Endodermal cell (in vitro differentiated cells): ENCODE data around the gene GTF2H1. TPM values are rescaled to one million over a fixed set of nuclear protein-coding genes. Genes with fewer than 3 reads are reported as not detected.

Source experiments
- DNase-seq: peaks from one replicate; pipeline ENCODE4 v3.0.0-alpha.2; 2017
- H3K27ac ChIP-seq: 2 replicates; pipeline ENCODE4 v1.5.1; 2013; ENCODE audit warnings: mild to moderate bottlenecking, low read depth, low read length, moderate library complexity
- H3K27me3 ChIP-seq: 2 replicates; pipeline ENCODE4 v1.6.1; 2013; ENCODE audit warnings: mild to moderate bottlenecking, low read length, moderate library complexity; ENCODE audit not compliant: insufficient read depth, control insufficient read depth, poor library complexity, severe bottlenecking
- H3K36me3 ChIP-seq: 2 replicates; pipeline ENCODE4 v1.7.0; 2013; ENCODE audit warnings: mild to moderate bottlenecking, low read length, moderate library complexity; ENCODE audit not compliant: control insufficient read depth, insufficient read depth
- H3K4me1 ChIP-seq: one replicate; pipeline ENCODE4 v1.7.0; 2013; ENCODE audit warnings: low read length; ENCODE audit not compliant: control insufficient read depth, insufficient read depth
- H3K4me3 ChIP-seq: 2 replicates; pipeline ENCODE4 v1.5.1; 2013; ENCODE audit warnings: mild to moderate bottlenecking, low read length, moderate library complexity
- H3K9ac ChIP-seq: 2 replicates; pipeline ENCODE4 v1.6.1; 2013; ENCODE audit warnings: mild to moderate bottlenecking, low read length, moderate library complexity; ENCODE audit not compliant: poor library complexity, severe bottlenecking; ENCODE audit errors: extremely low read depth
- H3K9me3 ChIP-seq: 2 replicates; pipeline ENCODE4 v1.6.1; 2013; ENCODE audit warnings: mild to moderate bottlenecking, low read length, moderate library complexity; ENCODE audit not compliant: control insufficient read depth
- H3K27ac Mint-ChIP-seq: 2 replicates; pipeline ENCODE4 v1.8.0; 2020; ENCODE audit warnings: mixed read lengths
- H3K27me3 Mint-ChIP-seq: 2 replicates; pipeline ENCODE4 v1.8.0; 2021; ENCODE audit warnings: mild to moderate bottlenecking, mixed read lengths; ENCODE audit not compliant: insufficient read depth
- H3K36me3 Mint-ChIP-seq: 2 replicates; pipeline ENCODE4 v1.8.0; 2020; ENCODE audit warnings: low read depth, mixed read lengths
- H3K4me1 Mint-ChIP-seq: 2 replicates; pipeline ENCODE4 v1.8.0; 2020; ENCODE audit warnings: mixed read lengths
- H3K4me3 Mint-ChIP-seq: 2 replicates; pipeline ENCODE4 v1.8.0; 2020; ENCODE audit warnings: mild to moderate bottlenecking, moderate library complexity, mixed read lengths
- H3K9me3 Mint-ChIP-seq: 2 replicates; pipeline ENCODE4 v1.8.0; 2020; ENCODE audit warnings: mild to moderate bottlenecking, mixed read lengths
- WGBS, 2 experiments: methylation state at CpG; one replicate each; pipeline versions ENCODE4 v1.1.5 to v1.1.7; 2013; ENCODE audit warnings: missing lambda C conversion rate in 2 of 2, mixed read lengths in 1 of 2; ENCODE audit not compliant: insufficient coverage in 1 of 2, insufficient read length in 1 of 2; 5-methylcytosine and 5-hydroxymethylcytosine counted together
- total RNA-seq, 2 donors: library from RNA; stranded (reverse); fragmentation: NEBNext Ultra II Directional in 1 of 2; extraction: Animal tissue kit (Norgen Biotek cat#: 25700) in 1 of 2; gene quantifications; 2 replicates in 1 of 2; 3 replicates in 1 of 2; pipeline ENCODE4 v1.2.1, GENCODE V29; 2021
- TF ChIP-seq, protein P1 (sequence below): fragments of 200-600 bp; sonication (generic); conservative IDR thresholded peaks from 2 replicates; pipeline ENCODE4 v1.5.0; 2021; ENCODE audit warnings: antibody characterized with exemption, mild to moderate bottlenecking

GTF2H1 gene
- total RNA-seq, 2 donors from 2014 or later: 25.7 to 31.5 TPM

DNA sequence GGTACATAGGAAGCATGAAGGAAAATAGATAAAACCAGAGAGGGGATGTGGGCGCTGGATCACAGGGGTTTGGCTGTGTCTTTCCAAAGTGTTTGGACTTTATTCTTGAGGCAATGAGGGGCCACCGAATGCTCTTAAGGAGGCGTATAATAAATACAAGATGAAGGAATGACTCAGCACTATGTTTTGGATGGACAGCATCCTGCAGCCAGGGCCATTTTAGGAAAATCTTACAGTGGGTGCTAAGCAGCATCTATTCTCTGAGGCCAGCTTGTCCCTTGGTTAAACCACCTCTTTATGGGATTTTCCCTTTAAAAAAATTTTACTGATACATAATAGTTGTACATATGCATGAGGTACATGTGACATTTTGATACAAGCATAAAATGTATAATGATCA, 67.7 kb downstream of the GTF2H1 start:
- TF ChIP-seq, protein P1, sequence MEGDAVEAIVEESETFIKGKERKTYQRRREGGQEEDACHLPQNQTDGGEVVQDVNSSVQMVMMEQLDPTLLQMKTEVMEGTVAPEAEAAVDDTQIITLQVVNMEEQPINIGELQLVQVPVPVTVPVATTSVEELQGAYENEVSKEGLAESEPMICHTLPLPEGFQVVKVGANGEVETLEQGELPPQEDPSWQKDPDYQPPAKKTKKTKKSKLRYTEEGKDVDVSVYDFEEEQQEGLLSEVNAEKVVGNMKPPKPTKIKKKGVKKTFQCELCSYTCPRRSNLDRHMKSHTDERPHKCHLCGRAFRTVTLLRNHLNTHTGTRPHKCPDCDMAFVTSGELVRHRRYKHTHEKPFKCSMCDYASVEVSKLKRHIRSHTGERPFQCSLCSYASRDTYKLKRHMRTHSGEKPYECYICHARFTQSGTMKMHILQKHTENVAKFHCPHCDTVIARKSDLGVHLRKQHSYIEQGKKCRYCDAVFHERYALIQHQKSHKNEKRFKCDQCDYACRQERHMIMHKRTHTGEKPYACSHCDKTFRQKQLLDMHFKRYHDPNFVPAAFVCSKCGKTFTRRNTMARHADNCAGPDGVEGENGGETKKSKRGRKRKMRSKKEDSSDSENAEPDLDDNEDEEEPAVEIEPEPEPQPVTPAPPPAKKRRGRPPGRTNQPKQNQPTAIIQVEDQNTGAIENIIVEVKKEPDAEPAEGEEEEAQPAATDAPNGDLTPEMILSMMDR: no peak
- Mint-ChIP-seq H3K4me3 (no peak overlapping the region), H3K27ac (no peak overlapping the region), H3K27me3 (peaks cover 6% of the 10 kb centered on the region), H3K9me3 (no peaks in the 10 kb centered on the region), H3K4me1 (peaks cover 2% of the 10 kb centered on the region), H3K36me3 (no peaks in the 10 kb centered on the region)
- Histone ChIP-seq H3K9me3 (no peaks in the 10 kb centered on the region), H3K36me3 (no peaks in the 10 kb centered on the region), H3K4me3 (no peak overlapping the region), H3K27ac (no peak overlapping the region), H3K27me3 (no peaks in the 10 kb centered on the region), H3K4me1 (peaks cover 5% of the 10 kb centered on the region), H3K9ac (no peak overlapping the region)
- DNase-seq: no peak
- 91 to 100% methylated on average over 3 of the region's 3 CpGs for WGBS, 2 experiments

DNA sequence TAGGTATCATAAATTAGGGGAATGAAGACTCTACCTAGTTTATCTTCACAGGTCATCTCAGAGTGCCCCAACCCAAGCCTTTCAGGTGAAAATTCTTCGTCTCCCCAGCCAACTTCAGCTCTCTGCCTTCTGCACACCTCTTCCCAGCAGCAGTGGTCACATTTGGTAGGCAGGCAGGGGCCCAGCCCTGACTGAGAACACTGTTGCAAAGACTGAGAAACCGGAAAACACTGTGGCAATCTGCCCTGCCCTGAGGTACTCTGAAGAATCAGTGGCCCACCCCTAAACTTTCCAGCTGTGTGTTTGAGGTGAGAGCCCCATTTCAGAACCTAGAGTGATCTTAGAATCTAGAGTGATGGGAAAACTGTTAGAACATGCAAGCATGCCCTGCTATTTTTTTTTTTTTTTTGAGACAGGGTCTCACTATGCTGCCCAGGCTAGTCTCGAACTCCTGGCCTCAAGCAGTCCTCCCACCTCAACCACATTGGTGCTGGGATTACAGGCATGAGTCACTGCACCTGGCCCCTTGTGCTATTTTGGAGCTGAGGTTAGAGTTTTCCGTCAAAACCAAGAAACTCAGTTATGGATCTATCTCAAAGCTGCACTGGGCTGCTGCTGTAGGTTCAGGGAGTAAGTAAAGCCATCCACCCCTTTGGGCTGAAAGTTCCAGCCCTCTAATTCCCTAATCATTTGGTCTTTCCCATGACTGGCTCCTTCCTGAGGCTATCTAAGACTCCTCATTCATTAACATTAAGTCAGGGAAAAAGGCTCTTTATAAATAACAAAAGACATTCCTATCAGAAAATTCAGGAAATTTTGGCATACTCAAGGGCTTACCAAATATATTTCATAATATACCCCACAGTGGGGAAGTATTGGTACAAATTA, 70.3 kb downstream of the GTF2H1 start:
- no peak overlapping the region for H3K9ac ChIP-seq
- no peak overlapping the region for H3K4me3 Mint-ChIP-seq
- H3K4me1 Mint-ChIP-seq: peaks cover 3% of the 10 kb centered on the region
- peaks cover 13% of the 10 kb centered on the region for H3K36me3 ChIP-seq
- H3K4me3 ChIP-seq: no peak overlapping the region
- DNase-seq: no peak
- peaks cover 6% of the 10 kb centered on the region for H3K36me3 Mint-ChIP-seq
- TF ChIP-seq, protein P1: no peak
- 96 to 100% methylated on average over 3 to 4 of the region's 4 CpGs for WGBS, 2 experiments
- H3K27ac Mint-ChIP-seq: no peak overlapping the region
- H3K4me1 ChIP-seq: peaks cover 5% of the 10 kb centered on the region
- no peaks in the 10 kb centered on the region for H3K9me3 Mint-ChIP-seq
- H3K27me3 Mint-ChIP-seq: peaks cover 4% of the 10 kb centered on the region
- H3K9me3 ChIP-seq: no peaks in the 10 kb centered on the region
- H3K27ac ChIP-seq: no peak overlapping the region
- H3K27me3 ChIP-seq: no peaks in the 10 kb centered on the region

DNA sequence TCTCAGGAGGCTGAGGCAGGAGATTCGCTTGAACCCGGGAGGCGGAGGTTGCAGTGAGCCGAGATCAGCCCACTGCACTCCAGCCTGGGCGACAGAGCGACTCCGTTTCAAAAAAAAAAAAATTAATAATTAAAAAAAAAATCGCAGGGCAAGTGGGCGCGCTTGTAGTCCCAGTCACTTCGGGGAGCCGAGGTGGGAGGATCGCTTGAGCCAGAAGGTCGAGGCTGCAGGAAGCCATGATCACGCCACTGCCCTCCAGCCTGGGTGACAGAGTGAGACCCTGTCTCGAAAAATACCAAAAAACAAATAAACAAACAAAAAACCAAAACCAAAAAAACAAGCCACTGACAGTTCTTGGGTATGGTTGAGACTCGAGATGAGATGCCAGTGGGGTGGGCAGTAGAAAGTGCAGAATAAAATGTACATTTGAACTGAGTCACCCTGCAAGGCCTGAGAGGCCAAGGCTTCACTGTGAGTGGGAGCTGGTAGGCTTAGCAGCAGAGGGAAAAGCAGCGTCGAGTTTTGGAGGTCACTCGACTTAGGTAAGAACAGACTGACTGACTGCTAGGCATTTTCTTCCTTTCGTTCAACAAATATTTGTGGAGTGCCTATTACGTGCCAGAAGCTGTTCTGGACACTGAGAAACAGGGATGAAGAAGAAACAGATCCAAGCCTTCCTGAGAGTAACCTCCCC, 71.4 kb downstream of the GTF2H1 start:
- peak overlapping the region; percentile 94 for H3K4me3 Mint-ChIP-seq
- peak overlapping the region; percentile 5 for H3K27ac ChIP-seq
- H3K27ac Mint-ChIP-seq: peak overlapping the region; percentile 48

More for the DNA sequence above, 71.4 kb downstream of the GTF2H1 start:
- TF ChIP-seq, protein P1: no peak
- Histone ChIP-seq H3K9ac (peak overlapping the region; percentile 42), H3K4me3 (peak overlapping the region; percentile 96), H3K36me3 (peaks cover 22% of the 10 kb centered on the region), H3K9me3 (no peaks in the 10 kb centered on the region), H3K4me1 (peaks cover 5% of the 10 kb centered on the region), H3K27me3 (no peaks in the 10 kb centered on the region)
- H3K4me1 Mint-ChIP-seq: peaks cover 3% of the 10 kb centered on the region
- H3K9me3 Mint-ChIP-seq: no peaks in the 10 kb centered on the region
- DNase-seq: no peak
- H3K36me3 Mint-ChIP-seq: peaks cover 16% of the 10 kb centered on the region
- H3K27me3 Mint-ChIP-seq: peaks cover 4% of the 10 kb centered on the region
- WGBS, 2 experiments: 87 to 88% methylated on average over 20 to 22 of the region's 22 CpGs
